Activated CD4-positive, alpha-beta T cell treated with anti-CD3 and anti-CD28 coated beads for 1 hour (primary cell): Measurements from ENCODE around the gene NTHL1.

Experiments
- DNase-seq: peaks from one replicate; pipeline ENCODE4 v3.0.0-alpha.2; 2020

NTHL1 gene

DNA sequence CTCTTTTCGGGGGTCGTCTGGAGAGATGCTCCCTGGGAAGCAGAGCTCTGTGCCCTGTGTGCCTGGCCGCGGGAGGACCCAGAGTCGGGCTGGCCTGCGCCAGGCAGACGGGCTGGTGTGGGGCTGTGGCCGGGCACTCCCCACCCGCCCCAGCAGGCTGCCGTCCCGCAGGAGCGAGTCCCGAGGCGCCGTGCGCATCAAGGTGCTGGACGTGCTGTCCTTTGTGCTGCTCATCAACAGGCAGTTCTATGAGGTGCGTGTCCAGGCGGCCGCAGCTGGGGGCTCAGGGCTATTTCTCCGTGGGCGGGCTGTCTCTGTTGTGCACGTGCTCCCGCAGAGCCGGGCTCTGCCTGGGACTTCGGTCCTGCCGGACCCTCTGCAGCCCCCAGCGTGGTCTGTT, 15.2 kb upstream of the NTHL1 start:
- no peak for DNase-seq

GRCh38 chr16:2061526-2061925, 13.9 kb upstream of the NTHL1 start:
- DNase-seq: no peak

- DNase-seq: no peak
Measured at GRCh38 chr16:2061023-2061422, 13.4 kb upstream of the NTHL1 start.

- DNase-seq: no peak
Measured at GRCh38 chr16:2060346-2060745, 12.7 kb upstream of the NTHL1 start.

GRCh38 chr16:2058872-2059271, 11.2 kb upstream of the NTHL1 start:
- no peak for DNase-seq

- DNase-seq: no peak
Measured at GRCh38 chr16:2058420-2058819, 10.8 kb upstream of the NTHL1 start.

- DNase-seq: no peak
Measured at GRCh38 chr16:2057438-2057837, 9.8 kb upstream of the NTHL1 start.

DNA sequence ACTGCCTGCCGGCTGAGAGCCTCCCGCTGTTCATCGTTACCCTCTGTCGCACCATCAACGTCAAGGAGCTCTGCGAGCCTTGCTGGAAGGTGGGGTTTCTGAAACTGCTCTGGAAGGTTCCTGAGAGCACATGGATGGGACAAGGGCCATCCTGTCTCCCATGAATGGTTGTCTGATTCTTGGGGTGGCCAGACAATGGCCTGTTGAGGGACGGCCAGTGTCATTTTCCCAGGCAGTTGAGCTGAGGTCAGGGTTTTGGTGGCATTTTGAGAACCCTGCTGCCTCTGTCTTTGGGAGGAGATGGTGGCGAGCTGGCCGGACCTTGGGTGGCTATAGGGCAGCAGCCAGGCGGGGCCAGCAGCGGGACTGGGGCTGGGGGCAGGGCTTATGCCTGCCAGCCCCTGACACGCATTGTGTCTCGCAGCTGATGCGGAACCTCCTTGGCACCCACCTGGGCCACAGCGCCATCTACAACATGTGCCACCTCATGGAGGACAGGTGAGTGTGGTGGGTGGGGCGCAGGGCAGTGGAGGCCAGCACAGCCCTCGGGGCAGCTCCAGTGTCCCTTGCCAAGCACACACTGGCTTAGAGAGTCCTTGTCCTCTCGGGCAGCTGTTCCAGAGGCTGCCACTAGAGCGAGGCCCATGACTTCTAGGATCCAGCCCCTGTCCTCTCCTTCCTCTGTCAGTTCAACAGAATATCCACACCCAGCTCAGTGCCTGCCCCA, 9.2 kb upstream of the NTHL1 start:
- DNase-seq: no peak

- DNase-seq: no peak
Measured at GRCh38 chr16:2056077-2056476, 8.4 kb upstream of the NTHL1 start.

- no peak for DNase-seq
Measured at GRCh38 chr16:2054543-2055245, 7.1 kb upstream of the NTHL1 start.

DNA sequence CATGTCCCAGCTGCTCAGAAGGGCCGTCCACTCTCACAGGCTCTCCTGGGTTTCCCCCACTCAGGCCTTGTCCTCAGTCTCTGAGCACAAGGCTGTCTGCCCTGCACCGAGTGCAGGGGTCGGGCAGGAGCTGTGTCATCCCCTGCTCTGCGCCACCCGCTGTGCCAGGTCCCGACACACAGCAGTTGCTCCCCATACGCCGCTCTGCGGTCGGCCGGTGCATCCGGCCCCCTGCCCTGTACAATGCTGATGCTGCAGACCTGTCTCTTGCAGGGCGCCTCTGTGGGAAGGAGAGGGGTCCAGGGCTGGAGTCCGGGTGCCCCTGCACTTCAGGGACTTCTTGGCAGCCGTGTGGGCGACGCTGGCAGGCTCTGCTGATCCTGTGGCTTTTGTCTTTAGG, 6.3 kb upstream of the NTHL1 start:
- no peak for DNase-seq

DNA sequence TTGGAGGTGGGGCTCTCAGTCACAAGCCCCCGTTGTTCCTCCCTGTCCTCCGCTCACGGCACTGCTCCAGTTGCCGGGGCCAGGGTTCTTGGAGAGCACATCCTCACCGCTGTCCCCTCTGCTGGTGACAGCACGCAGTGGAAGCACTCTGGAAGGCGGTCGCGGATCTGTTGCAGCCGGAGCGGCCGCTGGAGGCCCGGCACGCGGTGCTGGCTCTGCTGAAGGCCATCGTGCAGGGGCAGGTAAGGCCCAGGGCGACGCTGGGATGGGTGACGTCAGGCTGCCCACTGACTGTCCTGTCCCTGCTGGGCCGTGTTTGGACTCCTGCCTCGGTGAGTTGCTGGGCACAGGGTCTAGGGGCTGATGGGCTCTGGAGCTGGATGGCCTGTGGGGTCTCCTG, 5.6 kb upstream of the NTHL1 start:
- no peak for DNase-seq

GRCh38 chr16:2048116-2048543, 496 bp upstream of the NTHL1 start:
- DNase-seq: no peak

DNA sequence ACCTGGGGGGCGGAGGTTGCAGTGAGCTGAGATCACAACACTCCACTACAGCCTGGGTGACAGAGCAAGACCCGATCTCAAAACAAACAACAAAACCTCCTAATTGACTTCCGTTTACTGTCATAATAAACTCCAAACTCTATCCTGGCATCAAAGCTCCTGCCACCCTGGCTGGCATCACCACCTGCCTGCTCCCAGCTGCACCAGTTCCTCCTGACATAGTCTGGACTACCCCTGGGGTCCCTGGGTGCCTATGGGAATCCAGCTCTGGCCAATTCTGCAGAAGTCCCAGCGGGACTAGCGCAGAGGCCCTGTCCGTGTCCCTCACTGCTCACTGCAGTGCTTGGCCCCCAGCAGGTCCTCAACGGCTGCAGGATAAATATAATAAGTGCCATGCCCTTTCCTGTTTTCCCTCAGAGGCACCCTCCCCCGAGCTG, 723 bp downstream of the NTHL1 start:
- DNase-seq: no peak

GRCh38 chr16:2045965-2046892, 1.4 kb downstream of the NTHL1 start:
- no peak for DNase-seq

DNA sequence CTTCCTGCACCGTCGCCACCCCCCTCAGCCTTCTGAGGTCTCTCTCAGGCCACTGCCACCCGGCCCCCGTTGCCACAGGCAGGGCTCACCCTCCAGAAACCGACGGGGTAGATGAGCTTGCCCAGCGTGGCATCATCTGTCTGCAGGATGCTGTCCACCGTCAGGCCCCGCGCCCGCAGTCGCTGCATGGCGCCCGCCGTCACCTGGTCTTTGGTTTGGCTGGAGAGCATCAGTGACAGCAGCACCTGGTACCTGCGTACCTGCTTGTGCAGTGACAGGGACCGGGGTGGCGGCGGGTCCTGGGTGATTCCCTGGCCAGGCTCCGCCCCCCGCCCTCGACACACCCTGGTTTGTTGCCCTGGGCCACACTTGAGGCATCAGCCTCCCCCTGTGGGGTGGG, 3.1 kb downstream of the NTHL1 start:
- no peak for DNase-seq

DNA sequence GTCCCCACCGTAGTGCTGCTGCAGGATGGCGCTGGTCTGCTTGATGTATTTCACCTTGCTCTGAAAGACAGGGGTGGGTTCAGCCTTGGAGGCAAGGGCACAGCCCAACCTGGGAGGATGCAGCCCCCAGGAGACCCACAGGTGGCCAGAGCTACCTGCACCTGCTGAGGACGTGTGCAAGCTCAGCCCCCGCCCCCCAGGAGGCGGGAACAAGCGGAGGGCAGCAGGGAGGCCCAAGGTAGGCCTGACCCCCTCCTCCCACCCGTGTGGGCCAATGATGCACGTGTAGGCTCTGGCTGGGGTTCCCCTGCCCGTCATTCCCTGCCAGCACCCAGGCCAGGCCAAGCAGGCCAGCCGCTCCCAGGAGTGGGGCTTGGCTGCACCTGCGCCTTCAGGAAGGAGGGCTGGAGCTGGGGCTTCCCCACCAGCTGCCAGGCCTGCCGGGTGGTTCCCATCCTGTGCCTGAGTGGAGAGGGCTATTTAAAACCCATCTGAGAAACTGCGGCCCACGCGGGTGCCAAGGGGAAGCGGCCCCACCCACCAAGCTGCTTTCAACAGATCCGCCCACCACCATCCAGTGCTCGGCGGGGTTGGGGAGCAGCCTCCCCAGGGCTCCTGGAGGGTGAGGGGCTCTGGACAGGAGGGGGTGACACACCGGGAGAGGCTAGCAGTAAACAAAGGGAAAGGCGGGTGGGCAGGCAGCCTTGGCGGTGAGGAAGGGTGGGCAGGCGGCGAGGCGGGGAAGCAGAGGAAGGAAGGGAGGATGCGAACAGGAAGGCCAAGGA, 3.8 kb downstream of the NTHL1 start:
- DNase-seq: no peak

GRCh38 chr16:2042986-2043666, 4.5 kb downstream of the NTHL1 start:
- no peak for DNase-seq

- DNase-seq: no peak
Measured at GRCh38 chr16:2042171-2042985, 5.3 kb downstream of the NTHL1 start.

DNA sequence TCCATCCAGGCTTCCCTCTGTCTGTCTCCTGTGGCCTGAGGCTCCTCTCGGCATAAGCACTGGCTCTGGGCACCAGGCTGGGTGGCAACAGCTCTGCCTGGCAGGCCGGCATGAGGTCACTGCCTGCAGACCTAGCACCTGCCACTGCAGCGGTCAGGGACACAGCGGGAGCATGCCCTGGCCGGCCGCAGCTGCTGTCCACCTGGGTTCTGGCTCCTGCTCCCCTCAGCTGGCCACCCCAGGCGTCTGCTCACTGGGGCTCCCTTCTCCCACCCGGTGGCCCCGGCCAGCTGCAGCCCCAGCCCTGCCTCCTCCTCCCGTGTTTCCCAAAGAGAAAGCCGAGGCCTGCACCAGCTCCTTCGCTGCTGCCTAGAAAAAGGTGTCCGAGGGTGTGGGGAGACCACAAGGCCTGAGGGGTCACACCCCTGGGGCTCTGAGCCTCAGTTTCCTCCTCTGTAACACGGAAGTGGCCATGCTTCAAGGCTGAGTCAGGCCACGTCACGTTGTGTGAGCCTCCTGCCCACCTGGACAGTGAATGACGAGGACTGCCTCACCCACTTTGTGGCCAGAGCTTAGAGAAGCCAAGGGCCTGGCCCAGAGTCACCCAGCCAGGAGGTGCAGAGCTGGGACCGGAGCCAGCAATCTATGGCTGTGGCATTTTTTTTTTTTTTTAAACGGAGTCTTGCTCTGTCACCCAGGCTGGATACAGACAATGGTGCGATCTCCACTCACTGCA, 6.7 kb downstream of the NTHL1 start:
- no peak for DNase-seq
